Measurements from ENCODE around the gene THAP3. TPM values are rescaled to one million over a fixed set of nuclear protein-coding genes. Genes with fewer than 3 reads are reported as not detected.
A peak's percentile ranks its signal among the peaks of the same experiment; 100 is the strongest.

Gene THAP3
- total and polyA plus RNA-seq, 9 of the 15 experiments (the other 6 are each of a cell fraction or from before 2014, with no cell fraction given): 1.9 to 31.2 (median 18.2) TPM

- no peak for TF ChIP-seq TFE3 (CRISPR knock-in tag; IDR thresholded peaks at IDR 0.05)
- TF ChIP-seq ZNF785 (CRISPR knock-in tag; IDR thresholded peaks at IDR 0.05): no peak
- TF ChIP-seq ARHGAP35 (IDR thresholded peaks at IDR 0.05; ENCODE audit: partially characterized antibody): no peak
- TF ChIP-seq RBM25 (IDR thresholded peaks at IDR 0.05; ENCODE audit: low read depth, low read length, severe bottlenecking): no peak
- TF ChIP-seq ZNF589 (CRISPR knock-in tag; IDR thresholded peaks at IDR 0.05; ENCODE audit: low read depth): no peak
- TF ChIP-seq MED1 (CRISPR knock-in tag; IDR thresholded peaks at IDR 0.05; ENCODE audit: borderline replicate concordance): no peak
- no peak for TF ChIP-seq MYNN (IDR thresholded peaks at IDR 0.05)
- no peak for TF ChIP-seq MYNN (CRISPR knock-in tag; IDR thresholded peaks at IDR 0.05)
- 0 out of 2 replicates have a peak, but pooled peaks have one; percentile 13 for TF ChIP-seq KLF13 (tag; IDR thresholded peaks at IDR 0.05; ENCODE audit: borderline replicate concordance, low read depth)
- TF ChIP-seq, protein P1, sequence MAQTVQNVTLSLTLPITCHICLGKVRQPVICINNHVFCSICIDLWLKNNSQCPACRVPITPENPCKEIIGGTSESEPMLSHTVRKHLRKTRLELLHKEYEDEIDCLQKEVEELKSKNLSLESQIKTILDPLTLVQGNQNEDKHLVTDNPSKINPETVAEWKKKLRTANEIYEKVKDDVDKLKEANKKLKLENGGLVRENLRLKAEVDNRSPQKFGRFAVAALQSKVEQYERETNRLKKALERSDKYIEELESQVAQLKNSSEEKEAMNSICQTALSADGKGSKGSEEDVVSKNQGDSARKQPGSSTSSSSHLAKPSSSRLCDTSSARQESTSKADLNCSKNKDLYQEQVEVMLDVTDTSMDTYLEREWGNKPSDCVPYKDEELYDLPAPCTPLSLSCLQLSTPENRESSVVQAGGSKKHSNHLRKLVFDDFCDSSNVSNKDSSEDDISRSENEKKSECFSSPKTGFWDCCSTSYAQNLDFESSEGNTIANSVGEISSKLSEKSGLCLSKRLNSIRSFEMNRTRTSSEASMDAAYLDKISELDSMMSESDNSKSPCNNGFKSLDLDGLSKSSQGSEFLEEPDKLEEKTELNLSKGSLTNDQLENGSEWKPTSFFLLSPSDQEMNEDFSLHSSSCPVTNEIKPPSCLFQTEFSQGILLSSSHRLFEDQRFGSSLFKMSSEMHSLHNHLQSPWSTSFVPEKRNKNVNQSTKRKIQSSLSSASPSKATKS (CRISPR knock-in tag; IDR thresholded peaks at IDR 0.05): no peak
- TF ChIP-seq, protein P2, sequence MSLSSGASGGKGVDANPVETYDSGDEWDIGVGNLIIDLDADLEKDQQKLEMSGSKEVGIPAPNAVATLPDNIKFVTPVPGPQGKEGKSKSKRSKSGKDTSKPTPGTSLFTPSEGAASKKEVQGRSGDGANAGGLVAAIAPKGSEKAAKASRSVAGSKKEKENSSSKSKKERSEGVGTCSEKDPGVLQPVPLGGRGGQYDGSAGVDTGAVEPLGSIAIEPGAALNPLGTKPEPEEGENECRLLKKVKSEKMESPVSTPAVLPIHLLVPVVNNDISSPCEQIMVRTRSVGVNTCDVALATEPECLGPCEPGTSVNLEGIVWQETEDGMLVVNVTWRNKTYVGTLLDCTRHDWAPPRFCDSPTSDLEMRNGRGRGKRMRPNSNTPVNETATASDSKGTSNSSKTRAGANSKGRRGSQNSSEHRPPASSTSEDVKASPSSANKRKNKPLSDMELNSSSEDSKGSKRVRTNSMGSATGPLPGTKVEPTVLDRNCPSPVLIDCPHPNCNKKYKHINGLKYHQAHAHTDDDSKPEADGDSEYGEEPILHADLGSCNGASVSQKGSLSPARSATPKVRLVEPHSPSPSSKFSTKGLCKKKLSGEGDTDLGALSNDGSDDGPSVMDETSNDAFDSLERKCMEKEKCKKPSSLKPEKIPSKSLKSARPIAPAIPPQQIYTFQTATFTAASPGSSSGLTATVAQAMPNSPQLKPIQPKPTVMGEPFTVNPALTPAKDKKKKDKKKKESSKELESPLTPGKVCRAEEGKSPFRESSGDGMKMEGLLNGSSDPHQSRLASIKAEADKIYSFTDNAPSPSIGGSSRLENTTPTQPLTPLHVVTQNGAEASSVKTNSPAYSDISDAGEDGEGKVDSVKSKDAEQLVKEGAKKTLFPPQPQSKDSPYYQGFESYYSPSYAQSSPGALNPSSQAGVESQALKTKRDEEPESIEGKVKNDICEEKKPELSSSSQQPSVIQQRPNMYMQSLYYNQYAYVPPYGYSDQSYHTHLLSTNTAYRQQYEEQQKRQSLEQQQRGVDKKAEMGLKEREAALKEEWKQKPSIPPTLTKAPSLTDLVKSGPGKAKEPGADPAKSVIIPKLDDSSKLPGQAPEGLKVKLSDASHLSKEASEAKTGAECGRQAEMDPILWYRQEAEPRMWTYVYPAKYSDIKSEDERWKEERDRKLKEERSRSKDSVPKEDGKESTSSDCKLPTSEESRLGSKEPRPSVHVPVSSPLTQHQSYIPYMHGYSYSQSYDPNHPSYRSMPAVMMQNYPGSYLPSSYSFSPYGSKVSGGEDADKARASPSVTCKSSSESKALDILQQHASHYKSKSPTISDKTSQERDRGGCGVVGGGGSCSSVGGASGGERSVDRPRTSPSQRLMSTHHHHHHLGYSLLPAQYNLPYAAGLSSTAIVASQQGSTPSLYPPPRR (CRISPR knock-in tag; IDR thresholded peaks at IDR 0.05; ENCODE audit: borderline replicate concordance): no peak
- TF ChIP-seq SIX5 (IDR thresholded peaks at IDR 0.05; ENCODE audit: borderline replicate concordance in 1 of 2, insufficient read depth in 1 of 2, low read depth in 1 of 2, low read length in 2 of 2): no peak
- TF ChIP-seq L3MBTL2 (IDR thresholded peaks at IDR 0.05): 0 out of 2 replicates have a peak, but pooled peaks have one; percentile 24
- no peak for TF ChIP-seq ZBTB7A (IDR thresholded peaks at IDR 0.05; ENCODE audit: borderline replicate concordance, control insufficient read depth, low read depth, low read length)
- no peak for TF ChIP-seq ZBTB9 (CRISPR knock-in tag; IDR thresholded peaks at IDR 0.05)
- no peak for TF ChIP-seq GATAD2A (IDR thresholded peaks at IDR 0.05)
- TF ChIP-seq HDAC6 (IDR thresholded peaks at IDR 0.05; ENCODE audit: low read depth, low read length): no peak
Measured at GRCh38 chr1:6581561-6582305, 42.9 kb upstream of the THAP3 start (continued).

Measured in K562 (cell line).